ENCODE results near the gene ASB15.
A peak's percentile ranks its signal among the peaks of the same experiment; 100 is the strongest.

ASB15 gene

GRCh38 chr7:123640583-123640982 is 39.0 kb downstream of the ASB15 start:
- H3K4me3 ChIP-seq (replicated peaks; ENCODE audit: low read depth, low read length): no peak overlapping the region
- DNase-seq (ENCODE audit: extremely low read depth, low read depth): no peak
- TF ChIP-seq CTCF (IDR thresholded peaks at IDR 0.05; ENCODE audit: low read depth, low read length, missing control alignments): no peak

GRCh38 chr7:123641901-123642300 is 40.3 kb downstream of the ASB15 start:
- DNase-seq (ENCODE audit: extremely low read depth, low read depth): no peak
- H3K4me3 ChIP-seq (replicated peaks; ENCODE audit: low read depth, low read length): no peak overlapping the region
- no peak for TF ChIP-seq CTCF (IDR thresholded peaks at IDR 0.05; ENCODE audit: low read depth, low read length, missing control alignments)

GRCh38 chr7:123643495-123644441 is 42.1 kb downstream of the ASB15 start:
- peak; percentile 31 for DNase-seq (ENCODE audit: extremely low read depth, low read depth)
- H3K4me3 ChIP-seq (replicated peaks; ENCODE audit: low read depth, low read length): peak overlapping the region; percentile 14; the same call in 1 of the 2 replicates
- TF ChIP-seq CTCF (IDR thresholded peaks at IDR 0.05; ENCODE audit: low read depth, low read length, missing control alignments): no peak

GRCh38 chr7:123645516-123645915 is 43.9 kb downstream of the ASB15 start:
- DNase-seq (ENCODE audit: extremely low read depth, low read depth): no peak
- TF ChIP-seq CTCF (IDR thresholded peaks at IDR 0.05; ENCODE audit: low read depth, low read length, missing control alignments): no peak
- H3K4me3 ChIP-seq (replicated peaks; ENCODE audit: low read depth, low read length): no peak overlapping the region

- DNase-seq (ENCODE audit: extremely low read depth, low read depth): no peak
- no peak overlapping the region for H3K4me3 ChIP-seq (replicated peaks; ENCODE audit: low read depth, low read length)
- TF ChIP-seq CTCF (IDR thresholded peaks at IDR 0.05; ENCODE audit: low read depth, low read length, missing control alignments): no peak
These were observed 45.6 kb downstream of the ASB15 start for GRCh38 chr7:123647106-123647730.

- H3K4me3 ChIP-seq (replicated peaks; ENCODE audit: low read depth, low read length): no peak overlapping the region
- no peak for TF ChIP-seq CTCF (IDR thresholded peaks at IDR 0.05; ENCODE audit: low read depth, low read length, missing control alignments)
- no peak for DNase-seq (ENCODE audit: extremely low read depth, low read depth)
These were observed 48.3 kb downstream of the ASB15 start for GRCh38 chr7:123649964-123650363.

Measured in HFF-Myc (cell line).